ENCODE data around the gene ZMYM5. TPM values are rescaled to one million over a fixed set of nuclear protein-coding genes. Genes with fewer than 3 reads are reported as not detected.

Gene ZMYM5
- total and polyA plus RNA-seq, 9 of the 15 experiments (the other 6 are each of a cell fraction or from before 2014, with no cell fraction given): 5.4 to 11.9 (median 7.8) TPM

GRCh38 chr13:19863323-19864023, at the start of gene ZMYM5 (continued):
- TF ChIP-seq PBX2 (CRISPR knock-in tag; IDR thresholded peaks at IDR 0.05; ENCODE audit: low read depth) (peak; percentile 95), PBX2 (tag; conservative IDR thresholded peaks at IDR 0.05; ENCODE audit: low read depth) (peak; percentile 96), STAT5B (CRISPR knock-in tag; IDR thresholded peaks at IDR 0.05) (no peak), LEF1 (IDR thresholded peaks at IDR 0.05) (no peak), SMARCE1 (IDR thresholded peaks at IDR 0.05) (no peak), ZNF395 (CRISPR knock-in tag; IDR thresholded peaks at IDR 0.05) (no peak), RREB1 (CRISPR knock-in tag; IDR thresholded peaks at IDR 0.05) (no peak), HOXB6 (CRISPR knock-in tag; IDR thresholded peaks at IDR 0.05; ENCODE audit: borderline replicate concordance) (no peak), AFF1 (IDR thresholded peaks at IDR 0.05; ENCODE audit: low read depth in 1 of 2, partially characterized antibody in 2 of 2) (no peak), ZNF408 (CRISPR knock-in tag; IDR thresholded peaks at IDR 0.05; ENCODE audit: low read depth) (no peak), SAFB (IDR thresholded peaks at IDR 0.05; ENCODE audit: borderline replicate concordance, low read depth, low read length) (no peak), CBX3 (IDR thresholded peaks at IDR 0.05; ENCODE audit: borderline replicate concordance in 1 of 2, low read length in 2 of 2) (no peak), NCOA4 (IDR thresholded peaks at IDR 0.05; ENCODE audit: partially characterized antibody) (no peak)
